Activated T-cell treated with anti-CD3 and anti-CD28 coated beads, Interleukin-2, amount 50 U/mL, for 4 hours (primary cell): Measurements from ENCODE around the gene IQCH. TPM values are rescaled to one million over a fixed set of nuclear protein-coding genes. Genes with fewer than 3 reads are reported as not detected.

Experiments used
- ATAC-seq, 2 donors: fragments of 200-7000 bp; cut with Tn5 transposase; one replicate each; pipeline ENCODE4 v1.10.0; 2021
- DNase-seq: peaks from one replicate; pipeline ENCODE4 v3.0.0-alpha.2; 2020
- H3K27me3 Mint-ChIP-seq: one replicate; pipeline ENCODE4 v1.8.0; 2021; ENCODE audit warnings: low read depth, mixed read lengths
- H3K36me3 Mint-ChIP-seq: one replicate; pipeline ENCODE4 v1.8.0; 2022; ENCODE audit warnings: mixed read lengths; ENCODE audit not compliant: insufficient read depth
- H3K4me1 Mint-ChIP-seq: one replicate; pipeline ENCODE4 v1.8.0; 2021; ENCODE audit warnings: low read depth, mixed read lengths
- H3K4me3 Mint-ChIP-seq: one replicate; pipeline ENCODE4 v1.8.0; 2021; ENCODE audit warnings: mild to moderate bottlenecking, moderate library complexity, mixed read lengths
- H3K9me3 Mint-ChIP-seq: one replicate; pipeline ENCODE4 v1.8.0; 2021; ENCODE audit warnings: mixed read lengths
- total RNA-seq, 3 donors: library from RNA; stranded (reverse); gene quantifications; one replicate each; pipeline ENCODE4 v1.2.1, GENCODE V29; 2021

IQCH gene
- total RNA-seq, 3 donors from 2014 or later = 0.53 to 0.95 (median 0.53) TPM

DNA sequence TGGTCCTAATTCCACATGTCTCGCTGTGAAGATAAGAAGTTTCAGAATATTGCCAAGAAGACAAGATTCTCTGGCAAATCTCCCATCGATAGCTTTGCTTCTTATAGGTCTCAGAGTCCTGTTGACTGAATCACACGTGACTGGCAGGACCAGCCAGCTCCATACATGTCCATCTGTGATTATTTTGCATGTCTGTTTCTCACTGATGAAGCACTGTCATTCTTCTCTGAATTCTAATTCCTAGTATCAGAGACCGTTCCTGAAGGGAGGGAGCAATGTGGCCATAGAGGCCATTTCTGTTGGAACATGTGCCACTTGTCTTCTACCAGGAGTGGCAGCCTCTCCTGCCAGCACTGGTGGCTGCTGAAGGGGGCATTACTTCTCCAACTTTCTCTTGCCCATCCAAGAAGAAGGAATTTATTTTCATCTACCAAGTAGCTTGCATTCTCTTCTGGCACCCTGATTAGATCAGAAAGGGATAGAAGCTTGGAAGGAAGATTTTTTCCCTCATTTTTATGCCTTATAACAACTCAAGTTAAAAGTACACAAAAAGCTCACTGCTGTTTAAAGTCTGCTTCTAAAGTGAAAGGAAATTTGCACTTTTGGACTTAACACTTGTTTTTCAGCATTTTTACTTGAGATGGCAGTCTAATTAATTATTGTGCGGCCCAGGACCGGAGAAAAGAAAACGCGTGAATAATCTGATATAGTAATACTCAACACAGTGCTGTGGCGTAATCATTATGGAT, 115.8 kb downstream of the IQCH start:
- Mint-ChIP-seq H3K9me3 (no peaks in the 10 kb centered on the region), H3K27me3 (no peaks in the 10 kb centered on the region), H3K36me3 (no peaks in the 10 kb centered on the region), H3K4me3 (no peak overlapping the region), H3K4me1 (no peaks in the 10 kb centered on the region)
- ATAC-seq (no peak), DNase-seq (no peak)

- Mint-ChIP-seq H3K27me3 (no peaks in the 10 kb centered on the region), H3K9me3 (no peaks in the 10 kb centered on the region)
Observed at GRCh38 chr15:67372543-67372942, 118.0 kb downstream of the IQCH start.

DNA sequence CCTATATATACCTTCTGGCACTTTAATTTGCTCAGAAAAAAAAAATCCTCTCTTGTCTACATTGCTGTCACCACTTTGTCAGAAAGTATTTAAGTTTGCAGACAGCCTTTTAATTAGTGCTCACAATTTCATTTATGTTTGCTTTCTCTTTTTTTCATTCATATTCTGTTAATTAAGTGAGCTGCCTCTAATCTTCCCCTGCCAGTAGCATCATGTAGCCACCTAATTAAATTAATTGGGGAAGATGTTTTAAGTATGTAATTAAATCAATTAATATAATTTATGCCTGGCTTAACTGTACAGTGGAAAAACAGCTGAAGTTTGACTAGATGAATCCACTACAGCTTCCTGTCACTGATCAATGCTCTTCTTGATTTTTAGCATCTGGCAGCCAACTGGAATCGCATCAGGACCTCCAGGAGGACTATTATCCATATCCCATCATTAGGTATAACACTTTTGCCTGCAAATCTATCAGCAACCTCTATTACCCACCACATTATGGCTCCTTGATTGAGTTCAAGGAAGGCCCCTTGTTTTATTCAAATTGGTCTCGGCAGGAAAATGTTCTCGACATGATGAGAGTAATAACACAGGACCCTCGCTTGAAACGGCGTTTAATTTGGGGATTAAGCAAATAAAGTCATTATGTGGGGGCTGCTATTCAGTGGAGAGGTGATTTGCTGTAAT, 118.5 kb downstream of the IQCH start:
- Mint-ChIP-seq H3K27me3 (no peaks in the 10 kb centered on the region), H3K4me1 (no peaks in the 10 kb centered on the region), H3K36me3 (no peaks in the 10 kb centered on the region), H3K9me3 (no peaks in the 10 kb centered on the region), H3K4me3 (no peak overlapping the region)
- no peak for DNase-seq
- no peak for ATAC-seq

More at GRCh38 chr15:67372543-67372942, 118.0 kb downstream of the IQCH start:
- Mint-ChIP-seq H3K36me3 (no peaks in the 10 kb centered on the region), H3K4me3 (no peak overlapping the region), H3K4me1 (no peaks in the 10 kb centered on the region)
- ATAC-seq (no peak), DNase-seq (no peak)

DNA sequence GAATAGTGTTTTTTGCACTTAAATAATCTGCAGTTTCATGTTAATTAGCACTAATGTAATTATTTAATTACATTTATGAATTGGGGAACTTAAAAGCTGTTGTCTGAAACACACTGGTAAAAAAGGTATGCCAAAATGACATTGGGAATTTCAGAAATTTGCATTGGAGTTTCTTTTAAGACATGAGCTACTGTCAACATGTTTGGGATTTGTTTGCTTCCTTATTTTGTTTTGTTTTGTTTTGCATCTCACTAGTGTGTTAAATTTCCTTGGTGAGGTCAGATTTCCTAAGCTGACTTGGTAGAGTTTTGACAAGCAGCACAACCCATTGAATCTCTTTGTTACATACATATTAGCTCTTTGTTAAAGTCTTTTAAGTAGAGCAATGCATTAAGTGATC, 119.4 kb downstream of the IQCH start:
- no peaks in the 10 kb centered on the region for H3K36me3 Mint-ChIP-seq
- H3K4me3 Mint-ChIP-seq = no peak overlapping the region
- no peaks in the 10 kb centered on the region for H3K9me3 Mint-ChIP-seq

DNA sequence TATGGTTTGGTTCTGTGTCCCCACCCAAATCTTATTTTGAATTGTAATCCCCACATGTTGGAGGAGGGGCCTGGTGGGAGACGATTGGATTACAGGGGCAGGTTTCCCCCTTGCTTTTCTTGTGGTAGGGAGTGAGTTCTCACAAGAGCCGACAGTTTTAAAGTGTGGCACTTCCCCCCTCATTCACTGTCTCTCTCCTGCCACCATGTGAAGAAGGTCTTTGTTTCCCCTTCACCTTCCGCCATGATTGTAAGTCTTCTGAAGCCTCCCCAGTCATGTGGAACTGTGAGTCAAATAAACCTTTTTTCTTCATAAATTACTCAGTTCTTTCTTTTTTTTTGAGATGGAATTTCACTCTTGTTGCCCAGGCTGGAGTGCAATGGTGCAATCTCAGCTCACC, 124.9 kb downstream of the IQCH start:
- Mint-ChIP-seq H3K36me3 (no peaks in the 10 kb centered on the region), H3K9me3 (no peaks in the 10 kb centered on the region), H3K4me3 (no peak overlapping the region), H3K4me1 (no peaks in the 10 kb centered on the region), H3K27me3 (no peaks in the 10 kb centered on the region)
- DNase-seq (no peak), ATAC-seq (no peak)

More for the DNA sequence above, 119.4 kb downstream of the IQCH start:
- ATAC-seq (no peak), DNase-seq (no peak)
- Mint-ChIP-seq H3K27me3 (no peaks in the 10 kb centered on the region), H3K4me1 (no peaks in the 10 kb centered on the region)

DNA sequence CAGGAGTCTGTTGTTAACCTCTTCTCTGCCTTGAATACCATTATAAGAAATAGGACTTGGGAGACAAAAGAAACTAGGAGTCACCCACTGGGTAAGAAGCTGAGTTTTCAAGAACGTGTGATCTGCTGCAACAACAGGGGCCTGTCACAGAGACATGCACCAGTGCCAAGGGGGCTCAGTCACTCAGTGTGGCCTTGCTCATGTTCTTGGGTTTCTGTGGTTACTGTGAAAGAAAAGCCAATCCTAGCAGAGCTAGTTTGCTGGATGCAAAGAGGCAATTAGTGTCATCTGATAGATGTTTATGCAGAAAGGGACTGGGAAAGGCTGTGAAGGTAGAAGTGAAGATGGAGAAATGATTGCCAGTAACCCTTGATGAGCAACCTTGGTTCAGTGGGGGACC, 126.3 kb downstream of the IQCH start:
- no peak overlapping the region for H3K4me3 Mint-ChIP-seq
- no peaks in the 10 kb centered on the region for H3K4me1 Mint-ChIP-seq
- no peaks in the 10 kb centered on the region for H3K9me3 Mint-ChIP-seq
- H3K36me3 Mint-ChIP-seq = no peaks in the 10 kb centered on the region
- peaks cover 2% of the 10 kb centered on the region for H3K27me3 Mint-ChIP-seq
- ATAC-seq (no peak), DNase-seq (no peak)

DNA sequence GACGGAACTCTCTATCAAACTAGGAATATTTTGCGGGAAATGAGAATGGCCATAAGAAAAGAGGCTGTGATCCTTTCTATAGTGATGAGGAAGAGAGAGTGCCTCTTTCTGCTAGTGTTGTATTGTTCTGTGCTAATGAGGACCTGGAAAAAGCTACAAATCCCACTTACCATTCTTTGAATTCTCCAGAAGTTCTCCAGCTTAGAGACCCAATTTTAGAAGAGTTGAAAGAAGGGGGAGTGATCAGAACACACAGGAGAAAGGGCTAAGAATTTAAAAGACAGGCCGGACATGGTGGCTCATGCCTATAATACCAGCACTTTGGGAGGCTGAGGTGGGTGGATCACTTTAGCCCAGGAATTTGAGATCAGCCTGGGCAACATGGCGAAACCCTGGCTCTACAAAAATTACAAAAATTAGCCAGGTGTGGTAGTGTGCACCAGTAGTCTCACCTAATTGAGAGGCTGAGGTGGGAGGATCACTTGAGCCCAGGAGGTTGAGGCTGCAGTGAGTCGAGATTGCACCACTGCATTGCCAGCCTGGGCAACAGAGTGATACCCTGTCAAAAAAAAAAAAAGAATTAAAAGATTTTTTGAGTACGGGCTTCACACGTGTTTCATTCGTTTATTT, 126.9 kb downstream of the IQCH start:
- Mint-ChIP-seq H3K4me3 (no peak overlapping the region), H3K9me3 (no peaks in the 10 kb centered on the region), H3K27me3 (peaks cover 2% of the 10 kb centered on the region), H3K4me1 (no peaks in the 10 kb centered on the region), H3K36me3 (no peaks in the 10 kb centered on the region)
- ATAC-seq (no peak), DNase-seq (no peak)

DNA sequence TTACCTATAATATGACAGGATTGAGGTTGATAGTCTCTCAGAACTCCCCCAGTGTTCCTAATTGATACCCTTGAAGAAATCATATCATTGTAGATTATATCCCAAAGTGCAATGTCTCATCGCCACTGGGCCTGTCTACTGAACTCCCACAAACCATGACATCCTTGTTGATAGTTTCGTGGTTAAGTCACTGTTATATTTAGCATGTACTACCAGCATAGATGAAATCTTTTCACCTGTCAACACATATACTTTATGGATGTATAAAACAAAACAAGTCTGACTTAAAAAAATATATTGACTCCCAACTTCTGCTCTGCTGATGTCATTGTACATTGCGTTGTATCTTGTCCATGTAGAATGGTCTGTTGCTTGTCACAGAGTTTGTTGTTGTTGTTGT, 128.1 kb downstream of the IQCH start:
- DNase-seq (no peak), ATAC-seq (no peak)
- Mint-ChIP-seq H3K4me1 (no peaks in the 10 kb centered on the region), H3K9me3 (no peaks in the 10 kb centered on the region), H3K27me3 (peaks cover 2% of the 10 kb centered on the region), H3K36me3 (no peaks in the 10 kb centered on the region), H3K4me3 (no peak overlapping the region)

DNA sequence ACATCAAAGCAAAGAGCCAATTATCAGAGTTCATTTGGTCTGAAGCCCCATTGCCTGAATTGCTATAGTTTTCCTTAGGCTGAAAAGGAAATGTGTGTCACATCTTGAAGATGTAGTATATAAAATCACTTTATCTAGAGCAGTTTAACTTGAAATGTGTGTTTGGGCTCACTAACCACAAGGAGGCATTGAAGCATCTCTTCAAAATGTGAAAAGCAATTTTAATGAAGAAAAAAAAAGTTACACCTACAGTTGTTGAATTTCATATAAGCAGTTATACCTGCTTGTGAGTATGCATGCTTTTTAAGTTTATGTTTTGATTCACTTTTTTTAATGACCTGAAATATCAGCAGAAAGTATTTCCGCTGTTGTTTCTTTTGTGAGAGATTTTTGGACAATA, 129.3 kb downstream of the IQCH start:
- H3K36me3 Mint-ChIP-seq = no peaks in the 10 kb centered on the region
- H3K27me3 Mint-ChIP-seq = peaks cover 2% of the 10 kb centered on the region
- DNase-seq (no peak), ATAC-seq (no peak)
- no peak overlapping the region for H3K4me3 Mint-ChIP-seq
- no peaks in the 10 kb centered on the region for H3K9me3 Mint-ChIP-seq
- no peaks in the 10 kb centered on the region for H3K4me1 Mint-ChIP-seq

GRCh38 chr15:67384761-67385160, 130.2 kb downstream of the IQCH start:
- Mint-ChIP-seq H3K9me3 (no peaks in the 10 kb centered on the region), H3K27me3 (peaks cover 2% of the 10 kb centered on the region), H3K4me1 (no peaks in the 10 kb centered on the region), H3K4me3 (no peak overlapping the region), H3K36me3 (no peaks in the 10 kb centered on the region)
- DNase-seq (no peak), ATAC-seq (no peak)

DNA sequence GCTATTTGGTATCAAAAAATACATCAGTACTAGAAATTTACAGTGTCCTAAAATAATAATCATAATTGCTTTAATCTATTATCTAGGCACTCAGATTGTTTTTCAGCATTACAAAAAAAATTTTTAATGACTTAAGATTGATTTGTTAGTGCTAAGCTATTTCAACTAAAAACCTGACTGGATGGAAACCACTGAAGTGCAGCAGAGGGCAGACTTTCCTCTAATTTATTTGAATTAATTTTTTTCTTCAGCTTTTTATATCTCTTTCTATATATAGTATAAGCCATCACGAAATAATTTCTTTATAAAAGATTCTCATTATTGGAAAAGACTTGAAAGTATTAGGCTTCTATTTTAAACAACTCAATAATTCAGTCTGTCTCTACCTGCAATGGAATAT, 131.4 kb downstream of the IQCH start:
- Mint-ChIP-seq H3K9me3 (no peaks in the 10 kb centered on the region), H3K36me3 (no peaks in the 10 kb centered on the region), H3K4me1 (no peaks in the 10 kb centered on the region), H3K27me3 (peaks cover 2% of the 10 kb centered on the region), H3K4me3 (no peak overlapping the region)
- no peak for ATAC-seq
- no peak for DNase-seq

GRCh38 chr15:67386947-67387346, 132.4 kb downstream of the IQCH start:
- H3K36me3 Mint-ChIP-seq = no peaks in the 10 kb centered on the region

GRCh38 chr15:67389975-67390374, 135.4 kb downstream of the IQCH start:
- Mint-ChIP-seq H3K36me3 (no peaks in the 10 kb centered on the region), H3K9me3 (no peaks in the 10 kb centered on the region), H3K4me1 (no peaks in the 10 kb centered on the region), H3K4me3 (no peak overlapping the region), H3K27me3 (peaks cover 2% of the 10 kb centered on the region)
- DNase-seq = no peak
- ATAC-seq = no peak

More at GRCh38 chr15:67386947-67387346, 132.4 kb downstream of the IQCH start:
- ATAC-seq (no peak), DNase-seq (no peak)
- Mint-ChIP-seq H3K4me3 (no peak overlapping the region), H3K9me3 (no peaks in the 10 kb centered on the region), H3K4me1 (no peaks in the 10 kb centered on the region), H3K27me3 (peaks cover 2% of the 10 kb centered on the region)

DNA sequence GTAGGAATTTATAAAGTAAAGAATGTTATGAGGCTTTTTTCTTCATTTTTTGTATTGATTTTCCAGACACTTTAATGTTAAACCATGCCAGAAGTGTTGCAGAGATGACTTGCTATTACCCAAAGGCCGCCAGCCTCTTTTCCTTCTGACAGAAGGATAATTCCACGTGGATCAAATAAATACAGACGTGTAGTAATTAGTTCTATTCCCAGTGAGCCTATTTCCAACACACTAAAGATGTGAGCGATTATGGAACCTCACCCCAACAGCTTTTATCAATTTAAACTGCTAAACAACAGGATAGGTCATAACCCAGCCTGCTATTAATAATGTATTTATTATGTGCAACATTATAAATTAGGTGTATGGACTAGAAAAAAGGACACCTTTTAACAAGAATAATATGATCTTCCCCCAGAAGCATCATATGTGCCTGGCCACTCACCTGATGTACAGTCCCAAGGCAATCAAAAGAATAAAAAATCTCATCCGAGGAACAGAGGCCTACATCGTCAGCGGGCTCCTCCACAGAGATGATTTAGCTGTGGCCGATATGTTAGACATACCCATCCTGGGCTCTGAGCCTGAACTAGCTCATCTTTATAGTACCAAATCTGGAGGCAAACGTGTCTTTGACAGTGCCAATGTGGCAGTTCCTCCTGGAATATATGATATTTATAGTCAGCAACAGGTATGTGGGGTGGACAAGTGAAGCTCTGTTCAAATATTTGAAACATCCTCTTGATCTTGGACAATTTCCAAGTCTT, 140.5 kb downstream of the IQCH start:
- DNase-seq (no peak), ATAC-seq (no peak)
- no peaks in the 10 kb centered on the region for H3K36me3 Mint-ChIP-seq
- no peaks in the 10 kb centered on the region for H3K9me3 Mint-ChIP-seq
- no peak overlapping the region for H3K4me3 Mint-ChIP-seq
- no peaks in the 10 kb centered on the region for H3K27me3 Mint-ChIP-seq
- H3K4me1 Mint-ChIP-seq = no peaks in the 10 kb centered on the region
